ENCODE measurements around the gene PTOV1. TPM values are rescaled to one million over a fixed set of nuclear protein-coding genes. Genes with fewer than 3 reads are reported as not detected.

Gene PTOV1
- total RNA-seq, 1 donor from 2014 or later = 63.7 TPM

DNA sequence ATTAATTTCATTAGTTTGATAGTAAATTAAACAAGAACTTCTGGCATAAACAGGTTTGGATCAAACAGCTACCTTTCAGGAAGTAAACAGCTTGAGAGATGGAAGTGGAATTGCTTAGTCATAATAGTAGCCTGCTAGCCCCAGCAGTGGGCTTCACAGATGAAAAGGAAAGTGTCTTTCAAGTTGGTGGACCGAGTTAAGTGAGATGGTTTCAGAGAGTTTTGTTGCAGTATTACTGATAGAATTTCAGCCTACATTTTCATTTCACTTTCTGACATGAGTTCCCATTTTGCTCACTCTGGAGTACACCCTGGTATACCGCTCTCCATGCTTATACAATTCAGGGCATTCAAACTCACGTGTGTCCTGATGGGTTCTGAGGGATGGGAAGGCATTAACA lies 2.0 kb upstream of the PTOV1 start:
- Histone ChIP-seq H3K36me3 (ENCODE audit: control insufficient read depth in 3 of 3, insufficient read depth in 3 of 3, low read length in 3 of 3) (no peaks in the 10 kb centered on the region), H3K9me3 (ENCODE audit: control insufficient read depth in 3 of 3, low read length in 3 of 3) (peaks cover 0 to 3% (median 0%) of the 10 kb centered on the region in 3 donors), H3K27ac (ENCODE audit: low read depth, low read length) (no peak overlapping the region)

DNA sequence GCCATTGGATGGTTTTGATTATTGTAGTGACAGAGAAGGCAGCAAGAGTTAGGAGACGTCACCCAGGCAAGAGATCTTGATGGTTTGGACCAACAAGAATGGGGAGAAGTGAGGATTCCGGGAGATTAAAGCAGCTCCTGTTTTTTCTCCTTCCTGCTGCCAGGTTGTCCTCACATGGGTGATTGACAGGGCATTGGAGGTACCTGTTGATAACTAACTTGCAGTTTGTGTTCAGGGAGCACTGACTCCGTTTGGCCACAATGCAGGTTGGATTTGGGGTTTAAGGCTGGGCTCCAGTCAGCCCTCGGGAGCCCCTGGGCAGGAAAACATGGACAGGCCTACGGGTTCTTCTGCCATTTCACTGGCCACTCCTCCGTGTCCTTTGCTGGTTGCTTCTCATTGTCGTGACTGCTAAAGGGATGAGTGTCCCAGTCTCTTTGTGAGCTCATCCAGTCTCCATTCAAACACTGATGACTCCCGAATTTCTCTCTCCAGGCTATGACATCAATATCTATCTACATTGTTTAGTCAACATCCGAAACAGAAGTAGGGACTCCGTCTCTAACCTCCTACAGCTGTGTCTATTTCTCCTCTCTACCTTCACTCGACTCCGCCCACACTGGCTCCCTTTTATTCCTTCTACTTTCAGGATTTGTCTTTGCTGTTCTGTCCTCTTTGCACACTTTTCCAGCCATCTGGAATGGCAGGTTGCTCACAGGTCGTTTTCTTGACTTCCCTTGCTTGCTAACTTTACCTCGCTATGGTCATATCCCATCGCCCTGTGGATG lies 1.3 kb upstream of the PTOV1 start:
- Histone ChIP-seq H3K27ac (ENCODE audit: low read depth, low read length) (peak overlapping the region; percentile 100), H3K4me1 (ENCODE audit: control insufficient read depth in 3 of 3, insufficient read depth in 3 of 3, low read length in 3 of 3) (peaks cover 29 to 42% (median 31%) of the 10 kb centered on the region in 3 donors), H3K36me3 (ENCODE audit: control insufficient read depth in 3 of 3, insufficient read depth in 3 of 3, low read length in 3 of 3) (peaks cover 2 to 3% (median 3%) of the 10 kb centered on the region in 3 donors), H3K4me3 (ENCODE audit: low read length in 3 of 3) (peak overlapping the region; percentile 90 to 97 (median 95)), H3K9me3 (ENCODE audit: control insufficient read depth in 3 of 3, low read length in 3 of 3) (peaks cover 0 to 3% (median 0%) of the 10 kb centered on the region in 3 donors), H3K27me3 (ENCODE audit: control insufficient read depth in 3 of 3, insufficient read depth in 3 of 3, low read length in 3 of 3) (no peaks in the 10 kb centered on the region), H3K9ac (ENCODE audit: low read depth in 1 of 3, low read length in 3 of 3) (peak overlapping the region; percentile 99 to 100 (median 100))

More for the DNA sequence above, 2.0 kb upstream of the PTOV1 start:
- no peak overlapping the region for H3K9ac ChIP-seq (ENCODE audit: low read depth in 1 of 3, low read length in 3 of 3)
- peaks cover 30 to 43% (median 32%) of the 10 kb centered on the region in 3 donors for H3K4me1 ChIP-seq (ENCODE audit: control insufficient read depth in 3 of 3, insufficient read depth in 3 of 3, low read length in 3 of 3)
- no peaks in the 10 kb centered on the region for H3K27me3 ChIP-seq (ENCODE audit: control insufficient read depth in 3 of 3, insufficient read depth in 3 of 3, low read length in 3 of 3)
- H3K4me3 ChIP-seq (ENCODE audit: low read length in 3 of 3) = no peak overlapping the region

DNA sequence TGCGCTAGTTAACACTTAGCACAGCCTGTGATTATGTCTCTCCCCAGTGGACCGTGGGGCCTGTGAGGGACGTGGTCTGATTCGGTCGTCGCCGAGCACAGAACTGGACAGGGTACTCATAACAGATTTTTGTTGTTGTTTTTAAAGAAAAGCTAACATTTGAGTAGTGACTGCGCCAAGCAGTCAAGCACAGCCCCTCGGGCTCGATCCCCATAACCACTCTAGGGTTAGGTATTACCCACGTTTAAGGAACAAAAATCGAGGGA lies 805 bp upstream of the PTOV1 start:
- peaks cover 7 to 8% (median 7%) of the 10 kb centered on the region in 3 donors for H3K36me3 ChIP-seq (ENCODE audit: control insufficient read depth in 3 of 3, insufficient read depth in 3 of 3, low read length in 3 of 3)
- no peaks in the 10 kb centered on the region for H3K27me3 ChIP-seq (ENCODE audit: control insufficient read depth in 3 of 3, insufficient read depth in 3 of 3, low read length in 3 of 3)
- H3K27ac ChIP-seq (ENCODE audit: low read depth, low read length) = peak overlapping the region; percentile 100
- peaks cover 26 to 39% (median 28%) of the 10 kb centered on the region in 3 donors for H3K4me1 ChIP-seq (ENCODE audit: control insufficient read depth in 3 of 3, insufficient read depth in 3 of 3, low read length in 3 of 3)
- peaks cover 0 to 3% (median 0%) of the 10 kb centered on the region in 3 donors for H3K9me3 ChIP-seq (ENCODE audit: control insufficient read depth in 3 of 3, low read length in 3 of 3)
- peak overlapping the region; percentile 99 to 100 (median 100) for H3K9ac ChIP-seq (ENCODE audit: low read depth in 1 of 3, low read length in 3 of 3)
- H3K4me3 ChIP-seq (ENCODE audit: low read length in 3 of 3) = peak overlapping the region; percentile 90 to 97 (median 95)

DNA sequence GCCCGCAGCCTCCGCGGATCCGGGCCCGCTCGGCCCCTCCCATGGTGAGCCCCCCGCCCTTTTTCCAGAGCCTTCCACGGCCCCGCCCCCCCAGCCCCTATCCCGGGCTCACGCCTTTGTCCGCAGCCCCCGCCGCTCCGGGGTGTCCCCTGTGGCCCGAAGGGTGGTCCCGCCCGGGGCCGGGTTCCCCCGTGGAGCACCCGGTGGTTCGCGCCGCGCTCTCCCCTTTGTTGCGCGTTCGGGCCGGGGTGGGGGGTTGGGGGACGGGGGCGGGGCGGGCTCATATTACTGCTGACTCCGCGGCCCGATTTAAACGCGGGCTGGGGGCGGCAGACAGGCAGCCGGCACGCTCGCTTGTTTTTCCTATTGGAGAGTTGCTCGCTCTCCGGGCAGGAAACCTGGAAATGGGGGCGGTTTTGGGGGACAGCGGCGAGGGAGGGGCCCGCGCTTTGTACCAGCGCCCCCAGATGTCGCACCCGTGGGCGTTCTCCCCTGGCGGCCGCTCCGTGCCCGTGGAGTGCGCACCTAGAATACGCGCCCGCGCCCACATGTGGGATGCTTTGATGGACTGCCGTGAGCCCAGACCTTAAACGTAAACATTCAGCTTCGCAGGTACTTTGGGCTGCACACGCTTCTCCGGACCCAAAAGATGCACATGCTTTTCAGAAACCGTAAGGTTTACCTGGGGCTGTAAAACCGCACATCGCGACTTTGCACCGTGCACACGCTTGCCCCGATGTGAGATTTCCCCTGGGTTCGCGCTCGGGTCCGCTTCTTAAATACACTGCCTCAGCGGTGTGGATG lies 699 bp downstream of the PTOV1 start:
- peaks cover 0 to 3% (median 0%) of the 10 kb centered on the region in 3 donors for H3K9me3 ChIP-seq (ENCODE audit: control insufficient read depth in 3 of 3, low read length in 3 of 3)
- no peaks in the 10 kb centered on the region for H3K27me3 ChIP-seq (ENCODE audit: control insufficient read depth in 3 of 3, insufficient read depth in 3 of 3, low read length in 3 of 3)
- peak overlapping the region; percentile 76 to 97 (median 95) for H3K4me3 ChIP-seq (ENCODE audit: low read length in 3 of 3)
- peak overlapping the region; percentile 99 to 100 (median 100) for H3K9ac ChIP-seq (ENCODE audit: low read depth in 1 of 3, low read length in 3 of 3)
- H3K27ac ChIP-seq (ENCODE audit: low read depth, low read length) = peak overlapping the region; percentile 51
- peaks cover 26 to 39% (median 28%) of the 10 kb centered on the region in 3 donors for H3K4me1 ChIP-seq (ENCODE audit: control insufficient read depth in 3 of 3, insufficient read depth in 3 of 3, low read length in 3 of 3)
- H3K36me3 ChIP-seq (ENCODE audit: control insufficient read depth in 3 of 3, insufficient read depth in 3 of 3, low read length in 3 of 3) = peaks cover 19 to 20% (median 20%) of the 10 kb centered on the region in 3 donors

DNA sequence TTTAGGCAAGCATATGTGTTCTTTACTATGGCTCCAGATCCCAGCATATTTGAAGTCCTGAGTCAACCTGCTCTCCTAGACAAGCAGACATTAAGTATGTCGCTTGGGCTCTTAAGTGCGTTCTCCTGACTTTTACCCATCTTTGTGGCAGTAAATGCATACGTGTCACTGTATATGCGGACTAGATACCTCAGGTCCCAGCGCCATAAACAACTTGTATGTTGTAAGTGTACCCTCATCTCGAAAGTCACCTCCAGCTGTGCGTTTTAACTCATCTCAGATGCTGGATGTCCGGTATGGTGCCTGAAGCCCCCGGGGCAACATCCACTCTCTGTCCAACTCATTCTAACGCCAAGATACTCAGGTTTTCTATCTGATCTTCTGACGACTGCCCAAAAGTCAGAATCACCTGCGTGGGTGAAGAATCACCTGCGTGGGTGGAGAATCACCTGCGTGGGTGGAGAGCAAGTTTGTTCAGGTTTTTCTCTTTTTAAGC lies 1.7 kb downstream of the PTOV1 start:
- Histone ChIP-seq H3K9ac (ENCODE audit: low read depth in 1 of 3, low read length in 3 of 3) (peak overlapping the region in 1 of 3 donors; percentile 77), H3K27me3 (ENCODE audit: control insufficient read depth in 3 of 3, insufficient read depth in 3 of 3, low read length in 3 of 3) (no peaks in the 10 kb centered on the region), H3K36me3 (ENCODE audit: control insufficient read depth in 3 of 3, insufficient read depth in 3 of 3, low read length in 3 of 3) (peaks cover 28 to 30% (median 29%) of the 10 kb centered on the region in 3 donors), H3K4me1 (ENCODE audit: control insufficient read depth in 3 of 3, insufficient read depth in 3 of 3, low read length in 3 of 3) (peaks cover 26 to 39% (median 28%) of the 10 kb centered on the region in 3 donors), H3K4me3 (ENCODE audit: low read length in 3 of 3) (peak overlapping the region; percentile 59 to 97 (median 76)), H3K27ac (ENCODE audit: low read depth, low read length) (no peak overlapping the region), H3K9me3 (ENCODE audit: control insufficient read depth in 3 of 3, low read length in 3 of 3) (peaks cover 0 to 3% (median 0%) of the 10 kb centered on the region in 3 donors)

DNA sequence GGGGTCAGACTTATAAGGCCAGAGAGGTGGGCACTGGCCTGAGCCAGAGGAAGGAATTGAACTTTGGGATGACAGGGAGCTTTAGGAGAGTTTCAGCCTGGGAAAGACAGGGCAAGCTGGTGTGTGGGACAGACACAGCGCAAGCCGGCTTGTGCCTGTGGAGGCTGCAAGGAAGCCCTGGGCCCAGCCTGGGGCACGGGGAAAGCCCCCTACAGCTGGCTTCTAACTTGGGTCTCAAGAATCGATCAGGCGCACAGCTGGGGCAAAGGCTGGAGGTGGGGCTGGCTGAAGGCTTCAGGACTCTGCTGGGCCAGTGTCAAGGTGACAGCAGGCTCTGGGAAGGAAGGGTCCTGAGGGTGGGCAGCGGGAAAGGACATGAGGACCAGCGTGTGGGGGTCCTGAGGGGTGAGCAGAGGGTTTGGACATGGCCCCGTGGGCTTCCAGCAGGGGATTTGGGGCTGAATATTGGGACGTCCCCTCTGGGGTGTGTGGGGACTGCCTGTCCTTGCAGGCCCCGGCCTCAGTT lies 3.0 kb downstream of the PTOV1 start:
- H3K4me3 ChIP-seq (ENCODE audit: low read length in 3 of 3) = no peak overlapping the region
- peaks cover 32 to 40% (median 38%) of the 10 kb centered on the region in 3 donors for H3K36me3 ChIP-seq (ENCODE audit: control insufficient read depth in 3 of 3, insufficient read depth in 3 of 3, low read length in 3 of 3)
- peaks cover 0 to 3% (median 0%) of the 10 kb centered on the region in 3 donors for H3K9me3 ChIP-seq (ENCODE audit: control insufficient read depth in 3 of 3, low read length in 3 of 3)
- peak overlapping the region; percentile 45 to 59 (median 56) for H3K9ac ChIP-seq (ENCODE audit: low read depth in 1 of 3, low read length in 3 of 3)
- H3K27me3 ChIP-seq (ENCODE audit: control insufficient read depth in 3 of 3, insufficient read depth in 3 of 3, low read length in 3 of 3) = no peaks in the 10 kb centered on the region
- H3K27ac ChIP-seq (ENCODE audit: low read depth, low read length) = peak overlapping the region; percentile 19
- peaks cover 26 to 44% (median 28%) of the 10 kb centered on the region in 3 donors for H3K4me1 ChIP-seq (ENCODE audit: control insufficient read depth in 3 of 3, insufficient read depth in 3 of 3, low read length in 3 of 3)

DNA sequence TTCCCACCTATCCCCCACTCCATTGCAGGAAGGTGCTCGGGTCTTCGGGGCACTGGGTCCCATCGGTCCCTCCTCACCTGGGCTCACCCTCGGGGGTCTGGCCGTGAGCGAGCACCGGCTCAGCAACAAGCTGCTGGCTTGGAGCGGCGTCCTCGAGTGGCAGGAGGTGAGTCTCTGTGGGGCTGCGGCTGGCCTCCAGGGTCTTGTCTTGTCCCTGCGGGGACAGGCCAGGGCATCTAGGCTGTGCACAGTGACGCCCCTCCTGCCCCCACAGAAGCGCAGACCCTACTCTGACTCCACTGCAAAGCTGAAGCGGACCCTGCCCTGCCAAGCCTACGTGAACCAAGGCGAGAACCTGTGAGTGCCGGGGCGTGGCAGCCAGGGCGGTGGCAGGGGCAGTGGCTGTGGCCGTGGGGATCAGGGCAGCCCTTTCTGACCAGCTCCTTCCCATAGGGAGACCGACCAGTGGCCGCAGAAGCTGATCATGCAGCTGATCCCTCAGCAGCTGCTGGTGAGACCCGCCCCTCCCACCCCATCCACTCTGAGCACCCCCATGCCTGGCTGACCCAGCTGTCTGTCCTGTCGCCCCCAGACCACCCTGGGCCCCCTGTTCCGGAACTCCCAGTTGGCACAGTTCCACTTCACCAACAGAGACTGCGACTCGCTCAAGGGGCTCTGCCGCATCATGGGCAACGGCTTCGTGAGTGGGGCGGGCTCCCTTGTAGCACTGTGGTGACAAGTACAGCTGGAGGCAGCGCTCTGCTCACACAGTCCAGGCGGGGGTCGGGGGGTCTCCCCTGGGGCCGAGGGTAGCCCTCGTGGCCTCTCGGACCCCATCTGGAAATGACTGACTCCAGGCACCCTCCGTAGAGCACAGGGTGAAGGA lies 3.7 kb downstream of the PTOV1 start:
- no peaks in the 10 kb centered on the region for H3K27me3 ChIP-seq (ENCODE audit: control insufficient read depth in 3 of 3, insufficient read depth in 3 of 3, low read length in 3 of 3)
- no peak overlapping the region for H3K27ac ChIP-seq (ENCODE audit: low read depth, low read length)
- peak overlapping the region in 2 of 3 donors; percentile 45 to 56 for H3K9ac ChIP-seq (ENCODE audit: low read depth in 1 of 3, low read length in 3 of 3)
- H3K4me3 ChIP-seq (ENCODE audit: low read length in 3 of 3) = no peak overlapping the region
- peaks cover 35 to 41% (median 39%) of the 10 kb centered on the region in 3 donors for H3K36me3 ChIP-seq (ENCODE audit: control insufficient read depth in 3 of 3, insufficient read depth in 3 of 3, low read length in 3 of 3)
- H3K4me1 ChIP-seq (ENCODE audit: control insufficient read depth in 3 of 3, insufficient read depth in 3 of 3, low read length in 3 of 3) = peaks cover 26 to 38% (median 27%) of the 10 kb centered on the region in 3 donors
- no peaks in the 10 kb centered on the region for H3K9me3 ChIP-seq (ENCODE audit: control insufficient read depth in 3 of 3, low read length in 3 of 3)

DNA sequence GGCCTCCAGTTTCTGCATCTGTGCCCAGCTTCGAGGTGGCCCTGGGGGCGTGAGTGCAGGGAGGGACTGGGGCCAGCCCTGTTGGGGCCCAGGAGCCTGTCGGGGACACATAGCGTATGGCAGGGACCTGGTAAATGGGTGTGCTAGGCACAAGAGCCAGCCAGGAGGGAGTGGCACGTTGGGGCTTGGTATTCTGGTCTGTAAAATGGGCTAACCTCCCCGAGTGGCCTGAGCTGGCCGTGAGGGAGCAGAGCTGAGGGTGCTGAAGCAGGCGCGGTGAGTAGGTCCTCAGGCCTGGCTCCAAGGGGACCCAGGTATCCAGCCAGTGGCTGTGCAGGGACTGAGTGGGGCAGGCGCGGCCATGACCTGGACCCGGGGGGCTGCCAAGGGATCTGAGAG lies 4.3 kb downstream of the PTOV1 start:
- peak overlapping the region in 2 of 3 donors; percentile 14 to 40 for H3K9ac ChIP-seq (ENCODE audit: low read depth in 1 of 3, low read length in 3 of 3)
- H3K9me3 ChIP-seq (ENCODE audit: control insufficient read depth in 3 of 3, low read length in 3 of 3) = no peaks in the 10 kb centered on the region
- peaks cover 39 to 47% (median 45%) of the 10 kb centered on the region in 3 donors for H3K36me3 ChIP-seq (ENCODE audit: control insufficient read depth in 3 of 3, insufficient read depth in 3 of 3, low read length in 3 of 3)
- no peak overlapping the region for H3K27ac ChIP-seq (ENCODE audit: low read depth, low read length)
- peaks cover 21 to 32% (median 22%) of the 10 kb centered on the region in 3 donors for H3K4me1 ChIP-seq (ENCODE audit: control insufficient read depth in 3 of 3, insufficient read depth in 3 of 3, low read length in 3 of 3)
- no peaks in the 10 kb centered on the region for H3K27me3 ChIP-seq (ENCODE audit: control insufficient read depth in 3 of 3, insufficient read depth in 3 of 3, low read length in 3 of 3)
- no peak overlapping the region for H3K4me3 ChIP-seq (ENCODE audit: low read length in 3 of 3)

Measured in skeletal muscle tissue (tissue), 4 donors.